Prostate gland (tissue), 2 donors: ENCODE measurements around the gene HGFAC. TPM values are rescaled to one million over a fixed set of nuclear protein-coding genes. Genes with fewer than 3 reads are reported as not detected.

ENCODE experiments used
- DNase-seq: peaks from one replicate; pipeline ENCODE4 v3.0.0-alpha.2; 2019; ENCODE audit warnings: low spot score
- H3K27ac ChIP-seq, 2 donors: fragments of 200-600 bp; sonication (generic); 2 replicates each; pipeline ENCODE4 v1.5.1; 2017 to 2019
- H3K27me3 ChIP-seq: fragments of 200-600 bp; sonication (generic); replicated peaks from 2 replicates; pipeline ENCODE4 v1.5.1; 2019; ENCODE audit not compliant: insufficient read depth
- H3K36me3 ChIP-seq, 2 donors: fragments of 200-600 bp; sonication (generic); 1 replicate in 1 of 2; 2 replicates in 1 of 2; pipeline versions ENCODE4 v1.5.1 to v1.8.1; 2017 to 2019
- H3K4me1 ChIP-seq: fragments of 200-600 bp; sonication (generic); replicated peaks from 2 replicates; pipeline ENCODE4 v1.5.1; 2019
- H3K4me3 ChIP-seq, 2 donors: fragments of 200-600 bp; sonication (generic); 2 replicates each; pipeline ENCODE4 v1.5.1; 2017 to 2019
- H3K9me3 ChIP-seq: fragments of 200-600 bp; sonication (generic); 2 replicates; pipeline ENCODE4 v1.5.1; 2017
- CTCF ChIP-seq, 4 experiments: fragments of 200-600 bp in 2 of 4; fragments of 450-650 bp in 2 of 4; sonication (generic) in 2 of 4; IDR thresholded peaks; 1 replicate in 3 of 4; 2 replicates in 1 of 4; pipeline ENCODE4 v1.5.1; 2016 to 2019; ENCODE audit warnings: antibody characterized with exemption in 4 of 4, mild to moderate bottlenecking in 2 of 4, moderate library complexity in 2 of 4
- POLR2A ChIP-seq: fragments of 450-650 bp; IDR thresholded peaks from one replicate; pipeline ENCODE4 v1.6.1; 2016; ENCODE audit warnings: antibody characterized with exemption, mild to moderate bottlenecking
- POLR2AphosphoS5 ChIP-seq: sonication (generic); formaldehyde crosslinking; IDR thresholded peaks from one replicate; pipeline ENCODE4 v1.6.1; 2017; ENCODE audit warnings: antibody characterized with exemption
- WGBS: methylation state at CpG from one replicate; pipeline ENCODE4 v1.1.5; 2018; 5-methylcytosine and 5-hydroxymethylcytosine counted together
- intact Hi-C: fragments of 100-400 bp; cut with DNase I; formaldehyde crosslinking; loops from one replicate; pipeline ENCODE4 v1.14.2; 2022
- total RNA-seq, 2 donors: library from RNA; depleted of rRNA; stranded (reverse); fragments of >200 nt; gene quantifications; one replicate each; pipeline ENCODE4 v1.1.0, GENCODE V29; 2016

HGFAC gene
- total RNA-seq, 2 donors from 2014 or later: 0.27 to 1.9 TPM

GRCh38 chr4:3411676-3412075 lies 30.1 kb upstream of the HGFAC start:
- intact Hi-C loops: no loop called here
- H3K4me3 ChIP-seq: no peak overlapping the region
- 93% methylated on average over 17 of the region's 17 CpGs for WGBS
- H3K27me3 ChIP-seq: no peaks in the 10 kb centered on the region
- H3K4me1 ChIP-seq: peaks cover 7% of the 10 kb centered on the region
- no peak for DNase-seq
- no peaks in the 10 kb centered on the region for H3K9me3 ChIP-seq
- no peak for TF ChIP-seq POLR2AphosphoS5
- TF ChIP-seq POLR2A: no peak
- no peak for TF ChIP-seq CTCF (IDR thresholded peaks at IDR 0.05)
- no peaks in the 10 kb centered on the region for H3K36me3 ChIP-seq
- H3K27ac ChIP-seq: no peak overlapping the region

GRCh38 chr4:3412257-3413020 lies 29.3 kb upstream of the HGFAC start:
- no peak for DNase-seq
- 78% methylated on average over 24 of the region's 24 CpGs for WGBS
- no peaks in the 10 kb centered on the region for H3K36me3 ChIP-seq
- intact Hi-C loops: no loop called here
- H3K4me1 ChIP-seq: peaks cover 7% of the 10 kb centered on the region
- H3K4me3 ChIP-seq: no peak overlapping the region
- no peak for TF ChIP-seq CTCF (IDR thresholded peaks at IDR 0.05)
- H3K9me3 ChIP-seq: no peaks in the 10 kb centered on the region
- no peak overlapping the region for H3K27ac ChIP-seq
- H3K27me3 ChIP-seq: no peaks in the 10 kb centered on the region

GRCh38 chr4:3413217-3413671 lies 28.5 kb upstream of the HGFAC start:
- intact Hi-C loops: no loop called here
- H3K4me3 ChIP-seq: no peak overlapping the region
- no peak for DNase-seq
- no peaks in the 10 kb centered on the region for H3K36me3 ChIP-seq
- H3K9me3 ChIP-seq: no peaks in the 10 kb centered on the region
- WGBS: 92% methylated on average over 29 of the region's 29 CpGs
- H3K4me1 ChIP-seq: peaks cover 7% of the 10 kb centered on the region
- TF ChIP-seq POLR2AphosphoS5 (no peak), CTCF (IDR thresholded peaks at IDR 0.05) (no peak), POLR2A (no peak)
- no peaks in the 10 kb centered on the region for H3K27me3 ChIP-seq
- no peak overlapping the region for H3K27ac ChIP-seq

GRCh38 chr4:3413675-3414420 lies 27.9 kb upstream of the HGFAC start:
- intact Hi-C loops: no loop called here
- TF ChIP-seq CTCF (IDR thresholded peaks at IDR 0.05) (no peak), POLR2AphosphoS5 (no peak), POLR2A (no peak)
- H3K4me1 ChIP-seq: peaks cover 7% of the 10 kb centered on the region
- H3K4me3 ChIP-seq: no peak overlapping the region
- no peaks in the 10 kb centered on the region for H3K36me3 ChIP-seq
- no peaks in the 10 kb centered on the region for H3K9me3 ChIP-seq
- WGBS: 92% methylated on average over 31 of the region's 32 CpGs
- DNase-seq: no peak
- H3K27ac ChIP-seq: no peak overlapping the region
- no peaks in the 10 kb centered on the region for H3K27me3 ChIP-seq
